DND-41 (cell line): ENCODE measurements around the gene PRPF38B.
A peak's percentile ranks its signal among the peaks of the same experiment; 100 is the strongest.

Experiments
- ATAC-seq: fragments of 200-7000 bp; cut with Tn5 transposase; 3 replicates; pipeline ENCODE4 v1.9.1; 2021; ENCODE audit warnings: low read depth; ENCODE audit not compliant: insufficient read depth
- DNase-seq: peaks from one replicate; pipeline ENCODE4 v3.0.0-alpha.2; 2020
- H2AFZ ChIP-seq: 2 replicates; pipeline ENCODE4 v1.6.0; 2012; ENCODE audit warnings: low read depth, low read length
- H3K27ac ChIP-seq: 2 replicates; pipeline ENCODE4 v1.5.1; 2012; ENCODE audit warnings: low read length, inconsistent platforms
- H3K27me3 ChIP-seq: fragments of 200-600 bp; sonication (generic); 2 replicates; pipeline ENCODE4 v1.6.0; 2012; ENCODE audit warnings: low read length, mild to moderate bottlenecking, inconsistent platforms; ENCODE audit not compliant: insufficient read depth, poor library complexity
- H3K36me3 ChIP-seq: 2 replicates; pipeline ENCODE4 v1.5.1; 2012; ENCODE audit warnings: low read length, inconsistent platforms; ENCODE audit not compliant: insufficient read depth
- H3K4me1 ChIP-seq: 2 replicates; pipeline ENCODE4 v1.5.1; 2012; ENCODE audit warnings: mild to moderate bottlenecking, low read length; ENCODE audit not compliant: insufficient read depth
- H3K4me2 ChIP-seq: 2 replicates; pipeline ENCODE4 v1.6.0; 2012; ENCODE audit warnings: mild to moderate bottlenecking, moderate library complexity, low read length, inconsistent platforms; ENCODE audit not compliant: insufficient read depth
- H3K4me3 ChIP-seq, 2 experiments: fragments of 200-600 bp in 1 of 2; shearing (Covaris generic) in 1 of 2; 2 replicates each; pipeline ENCODE4 v1.5.1; 2012 to 2016; ENCODE audit warnings: inconsistent platforms in 2 of 2, low read length in 2 of 2, mild to moderate bottlenecking in 2 of 2, low read depth in 1 of 2, moderate library complexity in 1 of 2
- H3K79me2 ChIP-seq: 2 replicates; pipeline ENCODE4 v1.6.0; 2012; ENCODE audit warnings: low read length, inconsistent platforms; ENCODE audit not compliant: insufficient read depth
- H3K9ac ChIP-seq: 2 replicates; pipeline ENCODE4 v1.6.0; 2012; ENCODE audit warnings: low read depth, mild to moderate bottlenecking, inconsistent platforms, low read length, moderate library complexity
- H3K9me3 ChIP-seq: 2 replicates; pipeline ENCODE4 v1.5.1; 2012; ENCODE audit warnings: low read length, moderate library complexity, mild to moderate bottlenecking, inconsistent platforms; ENCODE audit not compliant: insufficient read depth, severe bottlenecking
- H4K20me1 ChIP-seq: 2 replicates; pipeline ENCODE4 v1.6.0; 2012; ENCODE audit warnings: low read length; ENCODE audit not compliant: insufficient read depth
- CTCF ChIP-seq: IDR thresholded peaks from 2 replicates; pipeline ENCODE4 v1.5.1; 2012; ENCODE audit warnings: borderline replicate concordance, low read length, moderate library complexity, mild to moderate bottlenecking; ENCODE audit not compliant: poor library complexity, severe bottlenecking; ENCODE audit errors: extremely low read depth
- EZH2 ChIP-seq: IDR thresholded peaks from 3 replicates; pipeline ENCODE4 v1.6.1; 2012; ENCODE audit warnings: borderline replicate concordance, low read depth, mild to moderate bottlenecking, moderate library complexity, low read length, inconsistent platforms; ENCODE audit not compliant: severe bottlenecking

PRPF38B gene, protein sequence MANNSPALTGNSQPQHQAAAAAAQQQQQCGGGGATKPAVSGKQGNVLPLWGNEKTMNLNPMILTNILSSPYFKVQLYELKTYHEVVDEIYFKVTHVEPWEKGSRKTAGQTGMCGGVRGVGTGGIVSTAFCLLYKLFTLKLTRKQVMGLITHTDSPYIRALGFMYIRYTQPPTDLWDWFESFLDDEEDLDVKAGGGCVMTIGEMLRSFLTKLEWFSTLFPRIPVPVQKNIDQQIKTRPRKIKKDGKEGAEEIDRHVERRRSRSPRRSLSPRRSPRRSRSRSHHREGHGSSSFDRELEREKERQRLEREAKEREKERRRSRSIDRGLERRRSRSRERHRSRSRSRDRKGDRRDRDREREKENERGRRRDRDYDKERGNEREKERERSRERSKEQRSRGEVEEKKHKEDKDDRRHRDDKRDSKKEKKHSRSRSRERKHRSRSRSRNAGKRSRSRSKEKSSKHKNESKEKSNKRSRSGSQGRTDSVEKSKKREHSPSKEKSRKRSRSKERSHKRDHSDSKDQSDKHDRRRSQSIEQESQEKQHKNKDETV

DNA sequence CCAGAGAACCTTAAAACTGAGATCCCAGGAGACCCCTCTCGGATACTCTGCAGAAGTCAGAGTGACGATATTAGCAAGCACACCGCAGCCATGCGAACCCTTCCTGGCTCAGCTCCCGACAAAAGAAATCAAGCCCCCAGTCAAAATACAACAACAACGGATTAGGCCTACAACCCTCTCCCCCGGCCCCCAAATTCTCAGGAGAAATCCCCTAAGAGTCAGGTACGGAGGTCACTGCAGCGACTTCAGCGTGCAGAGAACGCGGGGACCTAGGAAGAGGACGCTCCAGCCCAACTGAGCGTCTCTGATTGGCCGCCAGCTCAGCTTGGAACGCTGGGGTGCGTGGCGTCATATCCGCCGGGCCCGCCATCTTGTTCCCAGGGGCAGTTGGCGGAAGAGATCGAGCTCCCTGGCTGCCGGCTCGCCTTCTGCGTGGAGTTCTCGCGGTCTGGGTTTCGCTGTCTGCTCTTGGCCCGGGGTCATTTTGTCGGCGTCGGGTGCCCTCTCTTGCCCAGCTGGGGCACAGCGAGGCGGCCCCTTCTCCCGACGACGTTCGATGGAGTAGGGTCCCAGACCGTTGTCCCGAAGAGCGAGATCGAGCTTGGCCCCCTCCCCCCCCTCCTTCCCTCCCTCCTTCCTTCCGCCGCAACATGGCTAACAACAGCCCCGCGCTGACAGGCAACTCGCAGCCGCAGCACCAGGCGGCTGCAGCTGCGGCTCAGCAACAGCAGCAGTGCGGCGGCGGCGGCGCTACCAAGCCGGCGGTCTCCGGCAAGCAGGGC lies at the start of gene PRPF38B:
Gene PRPF38B, plus strand, starts transcription at position 369 of the 782 bp plus-strand sequence. Its CDS starts 282 bp downstream, at position 651.
- Histone ChIP-seq H3K9me3 (no peaks in the 10 kb centered on the region), H2AFZ (peak within 1 kb of the TSS; percentile 87), H3K27me3 (no peaks in the 10 kb centered on the region), H4K20me1 (peaks cover 40% of the 10 kb centered on the region), H3K4me3 (peak within 1 kb of the TSS; percentile 72 to 86), H3K4me1 (peaks cover 36% of the 10 kb centered on the region), H3K79me2 (peaks cover 63% of the 10 kb centered on the region), H3K4me2 (peak within 1 kb of the TSS; percentile 88), H3K27ac (peak within 1 kb of the TSS; percentile 95), H3K9ac (peak within 1 kb of the TSS; percentile 78), H3K36me3 (peaks cover 39% of the 10 kb centered on the region)
- no peak for TF ChIP-seq CTCF
- TF ChIP-seq EZH2: no peak
- peak; percentile 94 for DNase-seq
- peak; percentile 88 for ATAC-seq

DNA sequence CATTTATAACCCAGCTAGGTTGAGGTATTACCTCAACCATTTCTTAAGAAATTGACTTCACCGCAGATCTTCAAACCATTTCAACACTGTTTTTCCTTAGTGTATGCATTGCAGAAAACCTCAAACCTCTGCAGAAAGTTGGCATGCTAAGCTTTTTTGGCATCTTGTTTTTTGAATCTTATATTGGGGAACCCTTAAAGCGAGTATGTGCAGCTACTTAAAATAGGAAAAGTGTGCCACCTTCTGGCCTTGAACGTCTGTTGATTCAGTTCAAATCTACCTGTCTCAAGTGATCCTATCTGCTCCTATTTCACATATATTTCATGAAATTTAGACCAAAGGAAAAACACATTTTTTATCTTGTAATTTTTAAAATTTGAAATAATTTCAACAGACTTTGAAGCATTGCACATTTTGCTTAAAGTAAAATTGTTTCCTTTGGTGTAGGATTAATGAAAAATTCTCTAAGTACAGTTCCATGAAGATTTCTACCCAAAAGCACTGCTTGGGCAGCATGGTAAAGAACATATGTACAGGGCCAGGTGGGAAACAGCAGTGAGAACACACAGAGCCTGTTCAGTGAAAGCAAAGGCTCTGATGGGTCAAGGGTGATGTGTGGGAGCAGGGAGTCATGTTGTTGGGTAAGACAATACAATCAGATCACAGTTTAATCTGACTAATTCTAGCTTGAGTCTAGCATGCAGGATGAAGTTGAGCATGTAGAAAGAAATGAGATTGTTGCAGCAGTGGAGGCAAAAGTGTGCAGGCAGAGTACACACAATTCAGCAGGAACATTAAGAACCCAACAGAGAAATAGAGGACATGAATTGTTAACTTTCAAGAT lies 48.4 kb upstream of the PRPF38B start:
- Histone ChIP-seq H3K4me1 (peaks cover 61% of the 10 kb centered on the region), H3K4me3 (no peak overlapping the region), H3K9me3 (no peaks in the 10 kb centered on the region), H2AFZ (no peak overlapping the region), H3K79me2 (no peaks in the 10 kb centered on the region), H3K4me2 (no peak overlapping the region), H3K27ac (peak overlapping the region; percentile 78; the same call in 1 of the 2 replicates), H4K20me1 (no peaks in the 10 kb centered on the region), H3K36me3 (no peaks in the 10 kb centered on the region), H3K27me3 (no peaks in the 10 kb centered on the region), H3K9ac (no peak overlapping the region)
- no peak for TF ChIP-seq EZH2
- TF ChIP-seq CTCF: peak; percentile 74
- ATAC-seq (no peak), DNase-seq (peak; percentile 49)

- H3K9me3 ChIP-seq: no peaks in the 10 kb centered on the region
Observed at GRCh38 chr1:108644984-108645383, 47.1 kb upstream of the PRPF38B start.

More at GRCh38 chr1:108644984-108645383, 47.1 kb upstream of the PRPF38B start:
- TF ChIP-seq EZH2 (no peak), CTCF (no peak)
- H3K27ac ChIP-seq: peak overlapping the region; percentile 78
- H4K20me1 ChIP-seq: no peaks in the 10 kb centered on the region
- peak overlapping the region; percentile 72 for H2AFZ ChIP-seq
- H3K9ac ChIP-seq: peak overlapping the region; percentile 45
- H3K36me3 ChIP-seq: peaks cover 7% of the 10 kb centered on the region; the same call in 1 of the 2 replicates
- H3K27me3 ChIP-seq: no peaks in the 10 kb centered on the region
- H3K4me2 ChIP-seq: peak overlapping the region; percentile 68
- no peaks in the 10 kb centered on the region for H3K79me2 ChIP-seq
- DNase-seq (peak; percentile 69), ATAC-seq (peak; percentile 78)
- peak overlapping the region in 1 of 2 experiments; percentile 50; a peak in 2 of 4 replicates for H3K4me3 ChIP-seq
- peaks cover 54% of the 10 kb centered on the region for H3K4me1 ChIP-seq
